H9 (cell line): ENCODE results near the gene PITPNM3. TPM values are rescaled to one million over a fixed set of nuclear protein-coding genes. Genes with fewer than 3 reads are reported as not detected.

Experiments
- DNase-seq: peaks from one replicate; pipeline ENCODE4 v3.0.0-alpha.2; 2017
- H2AFZ ChIP-seq: one replicate; pipeline ENCODE4 v1.6.1; 2013; ENCODE audit warnings: mild to moderate bottlenecking, low read length, control low read depth, moderate library complexity
- H2AK5ac ChIP-seq: 2 replicates; pipeline ENCODE4 v1.6.1; 2013; ENCODE audit warnings: low read length, control low read depth, mixed read lengths; ENCODE audit not compliant: insufficient read length
- H2BK120ac ChIP-seq: one replicate; pipeline ENCODE4 v1.6.1; 2013; ENCODE audit warnings: low read depth, mild to moderate bottlenecking, low read length, control low read depth, inconsistent platforms; ENCODE audit not compliant: poor library complexity, severe bottlenecking
- H2BK12ac ChIP-seq: 2 replicates; pipeline ENCODE4 v1.6.1; 2013; ENCODE audit warnings: low read length, control low read depth, mixed read lengths, low read depth; ENCODE audit not compliant: insufficient read length
- H2BK15ac ChIP-seq: 2 replicates; pipeline ENCODE4 v1.6.1; 2013; ENCODE audit warnings: low read depth, low read length, control low read depth
- H2BK20ac ChIP-seq: one replicate; pipeline ENCODE4 v1.6.1; 2013; ENCODE audit warnings: low read depth, mild to moderate bottlenecking, low read length, control low read depth, inconsistent platforms; ENCODE audit not compliant: poor library complexity, severe bottlenecking
- H2BK5ac ChIP-seq: 2 replicates; pipeline ENCODE4 v1.6.1; 2013; ENCODE audit warnings: low read length, control low read depth, mixed read lengths; ENCODE audit not compliant: insufficient read length
- H3K14ac ChIP-seq: 2 replicates; pipeline ENCODE4 v1.6.1; 2013; ENCODE audit warnings: low read length, control low read depth; ENCODE audit not compliant: insufficient read depth
- H3K18ac ChIP-seq: 2 replicates; pipeline ENCODE4 v1.6.1; 2013; ENCODE audit warnings: low read depth, mild to moderate bottlenecking, mixed read lengths, low read length, control low read depth; ENCODE audit not compliant: insufficient read length
- H3K23ac ChIP-seq: 2 replicates; pipeline ENCODE4 v1.6.1; 2013; ENCODE audit warnings: low read length, control low read depth, mixed read lengths, low read depth; ENCODE audit not compliant: insufficient read length
- H3K23me2 ChIP-seq: 2 replicates; pipeline ENCODE4 v1.6.1; 2013; ENCODE audit warnings: low read depth, mild to moderate bottlenecking, mixed read lengths, low read length, control low read depth; ENCODE audit not compliant: insufficient read length, poor library complexity, severe bottlenecking
- H3K27ac ChIP-seq: 2 replicates; pipeline ENCODE4 v1.5.1; 2013; ENCODE audit warnings: low read length, control low read depth, mixed read lengths, low read depth; ENCODE audit not compliant: insufficient read length
- H3K27me3 ChIP-seq: 2 replicates; pipeline ENCODE4 v1.6.1; 2013; ENCODE audit warnings: low read length, control low read depth, inconsistent platforms; ENCODE audit not compliant: insufficient read depth
- H3K4ac ChIP-seq: 2 replicates; pipeline ENCODE4 v1.6.1; 2013; ENCODE audit warnings: low read depth, mild to moderate bottlenecking, control low read depth, inconsistent platforms, low read length, moderate library complexity
- H3K4me1 ChIP-seq: 2 replicates; pipeline ENCODE4 v1.6.1; 2013; ENCODE audit warnings: low read length, control low read depth, inconsistent platforms; ENCODE audit not compliant: insufficient read depth
- H3K4me2 ChIP-seq: 2 replicates; pipeline ENCODE4 v1.6.1; 2013; ENCODE audit warnings: low read length, control low read depth, mixed read lengths; ENCODE audit not compliant: insufficient read length, insufficient read depth
- H3K56ac ChIP-seq: 2 replicates; pipeline ENCODE4 v1.6.1; 2013; ENCODE audit warnings: low read depth, mild to moderate bottlenecking, mixed read lengths, low read length, control low read depth; ENCODE audit not compliant: insufficient read length
- H3K79me1 ChIP-seq: 2 replicates; pipeline ENCODE4 v1.6.1; 2013; ENCODE audit warnings: low read depth, mild to moderate bottlenecking, moderate library complexity, low read length, control low read depth, inconsistent platforms; ENCODE audit not compliant: insufficient read depth, poor library complexity, severe bottlenecking
- H3K79me2 ChIP-seq: 2 replicates; pipeline ENCODE4 v1.6.1; 2013; ENCODE audit warnings: low read length, control low read depth, inconsistent platforms; ENCODE audit not compliant: insufficient read depth
- H3K9ac ChIP-seq: 2 replicates; pipeline ENCODE4 v1.6.1; 2013; ENCODE audit warnings: low read length, control low read depth, mixed read lengths; ENCODE audit not compliant: insufficient read length; ENCODE audit errors: extremely low read depth
- H3K9me3 ChIP-seq: one replicate; pipeline ENCODE4 v1.6.1; 2013; ENCODE audit warnings: low read depth, low read length, inconsistent platforms; ENCODE audit not compliant: control insufficient read depth
- H3T11ph ChIP-seq: one replicate; pipeline ENCODE4 v1.6.1; 2013; ENCODE audit warnings: mild to moderate bottlenecking, low read length, control low read depth, inconsistent platforms
- H4K20me1 ChIP-seq: one replicate; pipeline ENCODE4 v1.6.1; 2013; ENCODE audit not compliant: control insufficient read depth, insufficient read length, insufficient read depth
- H4K5ac ChIP-seq: 2 replicates; pipeline ENCODE4 v1.6.1; 2013; ENCODE audit warnings: low read depth, mild to moderate bottlenecking, mixed read lengths, low read length, control low read depth; ENCODE audit not compliant: insufficient read length
- H4K8ac ChIP-seq: replicated peaks from 2 replicates; pipeline ENCODE4 v1.6.1; 2013; ENCODE audit warnings: low read length, control low read depth, mixed read lengths, low read depth; ENCODE audit not compliant: insufficient read length
- H4K91ac ChIP-seq: 2 replicates; pipeline ENCODE4 v1.6.1; 2013; ENCODE audit warnings: low read depth, mild to moderate bottlenecking, moderate library complexity, mixed read lengths, low read length, control low read depth; ENCODE audit not compliant: insufficient read length
- H3K27ac Mint-ChIP-seq, 3 experiments: 2 replicates in 2 of 3; 3 replicates in 1 of 3; pipeline ENCODE4 v1.8.0; 2020 to 2021; ENCODE audit warnings: mixed read lengths in 3 of 3, mild to moderate bottlenecking in 1 of 3, moderate library complexity in 1 of 3
- H3K27me3 Mint-ChIP-seq: 2 replicates; pipeline ENCODE4 v1.8.0; 2021; ENCODE audit warnings: low read depth, mild to moderate bottlenecking, moderate library complexity, mixed read lengths
- H3K36me3 Mint-ChIP-seq, 3 experiments: 2 replicates in 2 of 3; 3 replicates in 1 of 3; pipeline ENCODE4 v1.8.0; 2020 to 2021; ENCODE audit warnings: low read depth in 3 of 3, mixed read lengths in 3 of 3; ENCODE audit not compliant: insufficient read depth in 1 of 3
- H3K4me1 Mint-ChIP-seq, 2 experiments: 2 replicates each; pipeline ENCODE4 v1.8.0; 2020; ENCODE audit warnings: mixed read lengths in 2 of 2
- H3K4me3 Mint-ChIP-seq, 2 experiments: 2 replicates in 1 of 2; 3 replicates in 1 of 2; pipeline ENCODE4 v1.8.0; 2020 to 2021; ENCODE audit warnings: mild to moderate bottlenecking in 2 of 2, mixed read lengths in 2 of 2, moderate library complexity in 1 of 2
- H3K9me3 Mint-ChIP-seq, 2 experiments: 2 replicates in 1 of 2; 3 replicates in 1 of 2; pipeline ENCODE4 v1.8.0; 2020; ENCODE audit warnings: mild to moderate bottlenecking in 2 of 2, mixed read lengths in 2 of 2, moderate library complexity in 1 of 2
- CTCF ChIP-seq: fragments of 200-600 bp; sonication (generic); conservative IDR thresholded peaks from 3 replicates; pipeline ENCODE4 v1.8.0; 2021; ENCODE audit warnings: antibody characterized with exemption, mild to moderate bottlenecking
- WGBS: extraction: QIAGEN DNeasy Blood & Tissue Kit; methylation state at CpG from one replicate; pipeline ENCODE4 v1.1.7; 2013; ENCODE audit warnings: missing lambda C conversion rate, low lambda C conversion rate, mixed read lengths; ENCODE audit not compliant: insufficient read length; ENCODE audit errors: extremely low coverage; 5-methylcytosine and 5-hydroxymethylcytosine counted together
- total RNA-seq: library from RNA; stranded (reverse); gene quantifications from 2 replicates; pipeline ENCODE4 v1.2.1, GENCODE V29; 2021

PITPNM3 gene
- total RNA-seq, 1 experiment from 2014 or later = 3.4 TPM

- no peaks in the 10 kb centered on the region for H3K23me2 ChIP-seq
- no peak overlapping the region for H3K56ac ChIP-seq
- H3K27me3 ChIP-seq = no peaks in the 10 kb centered on the region; the same call in 1 of the 2 replicates
- H3K18ac ChIP-seq = no peak overlapping the region
- Mint-ChIP-seq H3K27me3 (peaks cover 2% of the 10 kb centered on the region; the same call in 1 of the 2 replicates), H3K4me1 (peaks cover 29 to 45% of the 10 kb centered on the region in 2 experiments), H3K9me3 (peaks cover 0 to 3% of the 10 kb centered on the region in 2 experiments; a peak in 1 of 5 replicates), H3K27ac (no peak overlapping the region; a peak in 1 of 7 replicates), H3K4me3 (no peak overlapping the region), H3K36me3 (no peaks in the 10 kb centered on the region; a peak in 3 of 7 replicates)
- H3K23ac ChIP-seq = no peak overlapping the region
- H2BK20ac ChIP-seq = no peak overlapping the region
- H3K4me1 ChIP-seq = no peaks in the 10 kb centered on the region
- WGBS = no CpG with 5 or more reads among the region's 24 CpGs
- DNase-seq = no peak
- H3T11ph ChIP-seq = no peak overlapping the region
- no peak overlapping the region for H3K4me2 ChIP-seq
- H2BK5ac ChIP-seq = no peak overlapping the region
- H4K20me1 ChIP-seq = no peaks in the 10 kb centered on the region
- H3K4ac ChIP-seq = no peak overlapping the region
- H3K14ac ChIP-seq = no peak overlapping the region
- no peak overlapping the region for H4K8ac ChIP-seq
- no peak overlapping the region for H2AFZ ChIP-seq
- no peak overlapping the region for H2BK120ac ChIP-seq
- H3K79me2 ChIP-seq = no peaks in the 10 kb centered on the region
- no peak overlapping the region for H2BK12ac ChIP-seq
- no peak for TF ChIP-seq CTCF
- H3K9me3 ChIP-seq = no peaks in the 10 kb centered on the region
- H2AK5ac ChIP-seq = no peak overlapping the region
- no peak overlapping the region for H4K5ac ChIP-seq
- H3K27ac ChIP-seq = no peak overlapping the region
- H3K9ac ChIP-seq = no peak overlapping the region
- no peak overlapping the region for H4K91ac ChIP-seq
- no peak overlapping the region for H2BK15ac ChIP-seq
- no peaks in the 10 kb centered on the region for H3K79me1 ChIP-seq
These were observed 86.1 kb downstream of the PITPNM3 start for GRCh38 chr17:6470146-6470718.
